A549 (cell line): ENCODE measurements around the gene MR1. TPM values are rescaled to one million over a fixed set of nuclear protein-coding genes. Genes with fewer than 3 reads are reported as not detected.

Experiments used
- ATAC-seq, 2 experiments: fragments of 200-7000 bp in 1 of 2; fragments of >200 bp in 1 of 2; cut with Nextera tagmentation in 1 of 2; cut with Tn5 transposase in 1 of 2; 3 replicates each; pipeline versions ENCODE4 v1.8.0 to v1.9.1; 2018 to 2020; ENCODE audit warnings: mild to moderate bottlenecking in 1 of 2, moderate library complexity in 1 of 2
- CTCF ChIA-PET: fragments of 300-600 bp; sonication (Branson Sonifier 250); formaldehyde crosslinking; extraction: SDS; loops from one replicate; lab custom pipeline; 2021; ENCODE audit warnings: antibody characterized with exemption, inconsistent platforms; lab: Yijun Ruan, JAX
- POLR2A ChIA-PET: fragments of 350-600 bp; formaldehyde crosslinking; extraction: SDS; loops from one replicate; lab custom pipeline; 2021; ENCODE audit warnings: antibody characterized with exemption, inconsistent platforms; lab: Yijun Ruan, JAX
- DNase-seq, 2 experiments: peaks; one replicate each; pipeline versions ENCODE4 v3.0.0 to v3.0.0-alpha.2; 2011 to 2016; ENCODE audit warnings: low read depth in 1 of 2, low spot score in 1 of 2
- FAIRE-seq: peaks from 2 replicates; lab custom pipeline; 2011; peaks lifted over from hg19 to GRCh38; lab: Jason Lieb, UNC
- H3K27ac ChIP-seq, 2 experiments: fragments of >200 bp; sonication (Bioruptor Twin); formaldehyde crosslinking; 3 replicates each; pipeline ENCODE4 v1.5.1; 2016 to 2017
- H3K4me1 ChIP-seq: fragments of >200 bp; sonication (Bioruptor Twin); formaldehyde crosslinking; 3 replicates; pipeline ENCODE4 v1.6.1; 2016
- H3K4me2 ChIP-seq: fragments of >200 bp; sonication (Bioruptor Twin); formaldehyde crosslinking; 3 replicates; pipeline ENCODE4 v1.6.1; 2016
- H3K4me3 ChIP-seq: fragments of >200 bp; sonication (Bioruptor Twin); formaldehyde crosslinking; 3 replicates; pipeline ENCODE4 v1.5.1; 2016
- H3K9me3 ChIP-seq: fragments of >200 bp; sonication (Bioruptor Twin); formaldehyde crosslinking; 3 replicates; pipeline ENCODE4 v1.6.1; 2016
- BHLHE40 ChIP-seq: IDR thresholded peaks from 2 replicates; pipeline ENCODE4 v1.6.1; 2012; ENCODE audit warnings: low read depth, low read length, inconsistent platforms
- CHD2 ChIP-seq: fragments of 150-350 bp; IDR thresholded peaks from 2 replicates; pipeline ENCODE4 v1.6.1; 2014; ENCODE audit warnings: low read length; ENCODE audit not compliant: partially characterized antibody
- E2F6 ChIP-seq: IDR thresholded peaks from 2 replicates; pipeline ENCODE4 v1.6.1; 2012; ENCODE audit warnings: low read depth, borderline replicate concordance
- EHF ChIP-seq: fragments of 250-450 bp; sonication (Bioruptor Pico); IDR thresholded peaks from 2 replicates; pipeline ENCODE4 v1.5.0; 2020; ENCODE audit warnings: mild to moderate bottlenecking
- EHMT2 ChIP-seq: fragments of 200-600 bp; sonication (generic); IDR thresholded peaks from 2 replicates; pipeline ENCODE4 v1.6.1; 2016; ENCODE audit warnings: antibody characterized with exemption, low read depth, mild to moderate bottlenecking, moderate library complexity
- EP300 ChIP-seq, 2 experiments: fragments of >200 bp; sonication (Bioruptor Twin); formaldehyde crosslinking; IDR thresholded peaks; 2 replicates in 1 of 2; 3 replicates in 1 of 2; pipeline ENCODE4 v1.6.1; 2016 to 2017
- GATA3 ChIP-seq: IDR thresholded peaks from 2 replicates; pipeline ENCODE4 v1.6.1; 2012; ENCODE audit warnings: borderline replicate concordance
- HDAC2 ChIP-seq: fragments of 200-600 bp; sonication (generic); IDR thresholded peaks from 2 replicates; pipeline ENCODE4 v1.6.1; 2016
- HOXB5 ChIP-seq: fragments of 250-450 bp; sonication (Bioruptor Pico); IDR thresholded peaks from 2 replicates; pipeline ENCODE4 v1.5.0; 2020; ENCODE audit warnings: mild to moderate bottlenecking, moderate library complexity
- KDM1A ChIP-seq: fragments of 200-600 bp; sonication (generic); IDR thresholded peaks from 2 replicates; pipeline ENCODE4 v1.6.1; 2016; ENCODE audit warnings: low read depth, mild to moderate bottlenecking
- MAX ChIP-seq: IDR thresholded peaks from 2 replicates; pipeline ENCODE4 v1.6.1; 2012
- POLR2AphosphoS2 ChIP-seq: conservative IDR thresholded peaks from 2 replicates; pipeline ENCODE4 v1.6.1; 2012; ENCODE audit warnings: low read length, improper control_type of control experiment, inconsistent platforms
- RAD21 ChIP-seq, 2 experiments: fragments of >200 bp in 1 of 2; sonication (Bioruptor Twin) in 1 of 2; formaldehyde crosslinking in 1 of 2; IDR thresholded peaks in 1 of 2; conservative IDR thresholded peaks in 1 of 2; 2 replicates in 1 of 2; 3 replicates in 1 of 2; pipeline ENCODE4 v1.6.1; 2012 to 2018; ENCODE audit warnings: inconsistent platforms in 1 of 2
- RFX5 ChIP-seq: fragments of 450-650 bp; IDR thresholded peaks from 2 replicates; pipeline ENCODE4 v1.7.1; 2014; ENCODE audit warnings: antibody characterized with exemption, mild to moderate bottlenecking, moderate library complexity
- TP53 ChIP-seq: fragments of 250-450 bp; sonication (Bioruptor Pico); IDR thresholded peaks from 2 replicates; pipeline ENCODE4 v1.5.0; 2021; ENCODE audit warnings: mild to moderate bottlenecking, moderate library complexity
- ZFP36 ChIP-seq: fragments of 450-650 bp; IDR thresholded peaks from 2 replicates; pipeline ENCODE4 v1.6.1; 2014; ENCODE audit warnings: borderline replicate concordance; ENCODE audit not compliant: partially characterized antibody
- WGBS: methylation state at CpG from one replicate; pipeline ENCODE4 v1.1.6; 2017; ENCODE audit errors: missing lambda C conversion rate; 5-methylcytosine and 5-hydroxymethylcytosine counted together
- polyA plus RNA-seq, 4 experiments: library from polyadenylated mRNA; depleted of rRNA in 3 of 4; stranded (reverse); fragments of >200 nt; fragmentation: RNase III in 1 of 4; extraction: RNeasy Plus Mini Kit Qiagen cat#74134 plus additional on column Dnase treatment in 1 of 4; gene quantifications; 2 replicates in 3 of 4; 3 replicates in 1 of 4; pipeline ENCODE4 v1.2.3, GENCODE V29; 2011 to 2017
- TF ChIP-seq, protein P1 (sequence below): fragments of 200-600 bp; sonication (generic); IDR thresholded peaks from 2 replicates; pipeline ENCODE4 v1.6.1; 2016; ENCODE audit warnings: antibody characterized with exemption, mild to moderate bottlenecking, moderate library complexity
- TF ChIP-seq, protein P2 (sequence below): fragments of >200 bp; sonication (Bioruptor Twin); formaldehyde crosslinking; IDR thresholded peaks from 3 replicates; pipeline ENCODE4 v1.6.1; 2016
- TF ChIP-seq, protein P3 (sequence below): fragments of 250-450 bp; sonication (Bioruptor Pico); IDR thresholded peaks from 2 replicates; pipeline ENCODE4 v1.5.0; 2021; ENCODE audit warnings: mild to moderate bottlenecking, moderate library complexity, borderline replicate concordance
- TF ChIP-seq, protein P4 (sequence below): fragments of 250-450 bp; sonication (Bioruptor Pico); IDR thresholded peaks from 2 replicates; pipeline ENCODE4 v1.5.0; 2020; ENCODE audit warnings: low read depth, mild to moderate bottlenecking, moderate library complexity

MR1 gene
- polyA plus RNA-seq, 2 of the 4 experiments (the other 2 are of a cell fraction) = 8.3 to 17.2 TPM

GRCh38 chr1:181023265-181024057, 10.3 kb upstream of the MR1 start:
- FAIRE-seq (no peak), DNase-seq (no peak), ATAC-seq (no peak)
- no peaks in the 10 kb centered on the region for H3K9me3 ChIP-seq
- 69% methylated on average over 10 of the region's 10 CpGs for WGBS
- ChIA-PET POLR2A (interaction anchor here (0.7 to 2.1 kb wide), 6 partner anchors 10 to 838 kb away, joined by 3 to 10 read pairs (median 7); partner anchors contain the start of gene IER5), CTCF (interaction anchor here (0.6 to 3.4 kb wide), 7 partner anchors 9 to 120 kb away, joined by 3 to 19 read pairs (median 3); no protein-coding TSS in a partner anchor)
- H3K4me3 ChIP-seq = peak overlapping the region; percentile 76
- TF ChIP-seq GATA3 (no peak), E2F6 (no peak), BHLHE40 (no peak), HDAC2 (no peak), HOXB5 (CRISPR knock-in tag) (no peak), CHD2 (no peak), EP300 (IDR thresholded peaks at IDR 0.05) (no peak), ZFP36 (no peak)
- TF ChIP-seq, protein P1, sequence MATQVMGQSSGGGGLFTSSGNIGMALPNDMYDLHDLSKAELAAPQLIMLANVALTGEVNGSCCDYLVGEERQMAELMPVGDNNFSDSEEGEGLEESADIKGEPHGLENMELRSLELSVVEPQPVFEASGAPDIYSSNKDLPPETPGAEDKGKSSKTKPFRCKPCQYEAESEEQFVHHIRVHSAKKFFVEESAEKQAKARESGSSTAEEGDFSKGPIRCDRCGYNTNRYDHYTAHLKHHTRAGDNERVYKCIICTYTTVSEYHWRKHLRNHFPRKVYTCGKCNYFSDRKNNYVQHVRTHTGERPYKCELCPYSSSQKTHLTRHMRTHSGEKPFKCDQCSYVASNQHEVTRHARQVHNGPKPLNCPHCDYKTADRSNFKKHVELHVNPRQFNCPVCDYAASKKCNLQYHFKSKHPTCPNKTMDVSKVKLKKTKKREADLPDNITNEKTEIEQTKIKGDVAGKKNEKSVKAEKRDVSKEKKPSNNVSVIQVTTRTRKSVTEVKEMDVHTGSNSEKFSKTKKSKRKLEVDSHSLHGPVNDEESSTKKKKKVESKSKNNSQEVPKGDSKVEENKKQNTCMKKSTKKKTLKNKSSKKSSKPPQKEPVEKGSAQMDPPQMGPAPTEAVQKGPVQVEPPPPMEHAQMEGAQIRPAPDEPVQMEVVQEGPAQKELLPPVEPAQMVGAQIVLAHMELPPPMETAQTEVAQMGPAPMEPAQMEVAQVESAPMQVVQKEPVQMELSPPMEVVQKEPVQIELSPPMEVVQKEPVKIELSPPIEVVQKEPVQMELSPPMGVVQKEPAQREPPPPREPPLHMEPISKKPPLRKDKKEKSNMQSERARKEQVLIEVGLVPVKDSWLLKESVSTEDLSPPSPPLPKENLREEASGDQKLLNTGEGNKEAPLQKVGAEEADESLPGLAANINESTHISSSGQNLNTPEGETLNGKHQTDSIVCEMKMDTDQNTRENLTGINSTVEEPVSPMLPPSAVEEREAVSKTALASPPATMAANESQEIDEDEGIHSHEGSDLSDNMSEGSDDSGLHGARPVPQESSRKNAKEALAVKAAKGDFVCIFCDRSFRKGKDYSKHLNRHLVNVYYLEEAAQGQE = no peak
- TF ChIP-seq, protein P2, sequence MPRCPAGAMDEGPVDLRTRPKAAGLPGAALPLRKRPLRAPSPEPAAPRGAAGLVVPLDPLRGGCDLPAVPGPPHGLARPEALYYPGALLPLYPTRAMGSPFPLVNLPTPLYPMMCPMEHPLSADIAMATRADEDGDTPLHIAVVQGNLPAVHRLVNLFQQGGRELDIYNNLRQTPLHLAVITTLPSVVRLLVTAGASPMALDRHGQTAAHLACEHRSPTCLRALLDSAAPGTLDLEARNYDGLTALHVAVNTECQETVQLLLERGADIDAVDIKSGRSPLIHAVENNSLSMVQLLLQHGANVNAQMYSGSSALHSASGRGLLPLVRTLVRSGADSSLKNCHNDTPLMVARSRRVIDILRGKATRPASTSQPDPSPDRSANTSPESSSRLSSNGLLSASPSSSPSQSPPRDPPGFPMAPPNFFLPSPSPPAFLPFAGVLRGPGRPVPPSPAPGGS = no peak
- TF ChIP-seq, protein P3, sequence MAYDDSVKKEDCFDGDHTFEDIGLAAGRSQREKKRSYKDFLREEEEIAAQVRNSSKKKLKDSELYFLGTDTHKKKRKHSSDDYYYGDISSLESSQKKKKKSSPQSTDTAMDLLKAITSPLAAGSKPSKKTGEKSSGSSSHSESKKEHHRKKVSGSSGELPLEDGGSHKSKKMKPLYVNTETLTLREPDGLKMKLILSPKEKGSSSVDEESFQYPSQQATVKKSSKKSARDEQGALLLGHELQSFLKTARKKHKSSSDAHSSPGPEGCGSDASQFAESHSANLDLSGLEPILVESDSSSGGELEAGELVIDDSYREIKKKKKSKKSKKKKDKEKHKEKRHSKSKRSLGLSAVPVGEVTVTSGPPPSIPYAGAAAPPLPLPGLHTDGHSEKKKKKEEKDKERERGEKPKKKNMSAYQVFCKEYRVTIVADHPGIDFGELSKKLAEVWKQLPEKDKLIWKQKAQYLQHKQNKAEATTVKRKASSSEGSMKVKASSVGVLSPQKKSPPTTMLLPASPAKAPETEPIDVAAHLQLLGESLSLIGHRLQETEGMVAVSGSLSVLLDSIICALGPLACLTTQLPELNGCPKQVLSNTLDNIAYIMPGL (CRISPR knock-in tag) = no peak
- H3K4me2 ChIP-seq = peak overlapping the region; percentile 85
- peak overlapping the region; percentile 88 to 98 for H3K27ac ChIP-seq
- peaks cover 11% of the 10 kb centered on the region; the same call in 2 of the 3 replicates for H3K4me1 ChIP-seq

DNA sequence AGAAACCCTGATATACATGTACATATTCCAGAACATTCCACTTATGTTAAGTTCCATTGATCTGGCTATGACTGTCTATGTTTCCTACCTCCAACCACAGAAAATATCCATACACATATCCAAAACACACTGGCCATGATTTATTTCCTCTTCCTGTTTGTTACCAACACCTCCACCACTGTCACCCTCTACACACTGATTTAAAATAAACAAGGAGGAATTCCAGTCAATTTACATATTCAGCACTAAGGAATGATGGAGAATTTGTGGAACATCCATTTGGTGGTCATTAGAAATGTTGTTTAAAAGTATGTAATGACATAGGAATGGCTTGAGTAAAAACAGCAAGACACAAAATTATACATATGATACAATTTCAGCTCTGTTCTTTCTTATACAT, 5.6 kb upstream of the MR1 start:
- Histone ChIP-seq H3K4me1 (peaks cover 3% of the 10 kb centered on the region; the same call in 2 of the 3 replicates), H3K9me3 (no peaks in the 10 kb centered on the region), H3K27ac (no peak overlapping the region), H3K4me3 (no peak overlapping the region), H3K4me2 (no peak overlapping the region)
- ChIA-PET CTCF (interaction anchor here (1.8 kb wide), 1 partner anchor 10 kb away, joined by 7 read pairs; no protein-coding TSS in a partner anchor), POLR2A (no interaction called here)
- DNase-seq (no peak), FAIRE-seq (no peak), ATAC-seq (no peak)
- TF ChIP-seq TP53 (CRISPR knock-in tag) = no peak
- TF ChIP-seq RAD21 (conservative IDR thresholded peaks at IDR 0.05 in 1 of 2, IDR thresholded peaks at IDR 0.05 in 1 of 2) = no peak
- TF ChIP-seq RFX5 = no peak
- TF ChIP-seq, protein P4, sequence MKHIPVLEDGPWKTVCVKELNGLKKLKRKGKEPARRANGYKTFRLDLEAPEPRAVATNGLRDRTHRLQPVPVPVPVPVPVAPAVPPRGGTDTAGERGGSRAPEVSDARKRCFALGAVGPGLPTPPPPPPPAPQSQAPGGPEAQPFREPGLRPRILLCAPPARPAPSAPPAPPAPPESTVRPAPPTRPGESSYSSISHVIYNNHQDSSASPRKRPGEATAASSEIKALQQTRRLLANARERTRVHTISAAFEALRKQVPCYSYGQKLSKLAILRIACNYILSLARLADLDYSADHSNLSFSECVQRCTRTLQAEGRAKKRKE = no peak
- TF ChIP-seq, protein P3 (CRISPR knock-in tag) = no peak
- no peak for TF ChIP-seq MAX
- TF ChIP-seq POLR2AphosphoS2 = no peak
- no peak for TF ChIP-seq EHF (CRISPR knock-in tag)
- TF ChIP-seq KDM1A = no peak
- TF ChIP-seq, protein P1 = no peak
- TF ChIP-seq EHMT2 = no peak
